MCF 10A (cell line): ENCODE data around the gene MUC5AC. TPM values are rescaled to one million over a fixed set of nuclear protein-coding genes. Genes with fewer than 3 reads are reported as not detected.

Source experiments
- BruUV-seq: library from RNA; stranded (reverse); fragments of 400-500 nt; replicated peaks from 2 replicates; lab custom pipeline; 2021; lab: Mats Ljungman, UMichigan
- CTCF ChIA-PET: fragments of 300-600 bp; sonication (Branson Sonifier 250); formaldehyde crosslinking; extraction: SDS; loops from one replicate; lab custom pipeline; 2021; ENCODE audit warnings: antibody characterized with exemption, inconsistent platforms; lab: Yijun Ruan, JAX
- POLR2A ChIA-PET: fragments of 300-600, 350-650 bp; sonication (Branson Sonifier 250); formaldehyde crosslinking; extraction: SDS; loops from one replicate; lab custom pipeline; 2020; ENCODE audit warnings: antibody characterized with exemption, inconsistent platforms; lab: Yijun Ruan, JAX
- DNase-seq: peaks from one replicate; pipeline ENCODE4 v3.0.0-alpha.2; 2018; ENCODE audit not compliant: unreplicated experiment
- H3K27ac Mint-ChIP-seq: one replicate; pipeline ENCODE4 v1.8.0; 2022; ENCODE audit warnings: mild to moderate bottlenecking, low read depth, mixed read lengths; ENCODE audit not compliant: unreplicated experiment
- H3K27me3 Mint-ChIP-seq: one replicate; pipeline ENCODE4 v1.8.0; 2022; ENCODE audit warnings: mixed read lengths; ENCODE audit not compliant: insufficient read depth, unreplicated experiment
- H3K36me3 Mint-ChIP-seq: one replicate; pipeline ENCODE4 v1.8.0; 2022; ENCODE audit warnings: mild to moderate bottlenecking, moderate library complexity, mixed read lengths; ENCODE audit not compliant: insufficient read depth, unreplicated experiment
- H3K4me1 Mint-ChIP-seq: one replicate; pipeline ENCODE4 v1.8.0; 2022; ENCODE audit warnings: mixed read lengths; ENCODE audit not compliant: insufficient read depth, unreplicated experiment
- H3K4me3 Mint-ChIP-seq: one replicate; pipeline ENCODE4 v1.8.0; 2022; ENCODE audit warnings: mild to moderate bottlenecking, moderate library complexity, mixed read lengths; ENCODE audit not compliant: unreplicated experiment
- H3K9me3 Mint-ChIP-seq: one replicate; pipeline ENCODE4 v1.8.0; 2022; ENCODE audit warnings: mixed read lengths; ENCODE audit not compliant: unreplicated experiment
- intact Hi-C: fragments of 100-400 bp; cut with micrococcal nuclease; formaldehyde crosslinking; loops from 2 replicates; pipeline ENCODE4 v1.14.1; 2022
- total RNA-seq: library from RNA; stranded (reverse); gene quantifications from 2 replicates; pipeline ENCODE4 v1.2.3, GENCODE V29; 2022
- TF ChIP-seq, protein P1 (sequence below): fragments of 200-600 bp; IDR thresholded peaks from one replicate; pipeline ENCODE4 v1.8.0; 2022; ENCODE audit warnings: antibody characterized with exemption, mild to moderate bottlenecking; ENCODE audit not compliant: unreplicated experiment

MUC5AC gene
- total RNA-seq, 1 experiment from 2014 or later, result not detected

DNA sequence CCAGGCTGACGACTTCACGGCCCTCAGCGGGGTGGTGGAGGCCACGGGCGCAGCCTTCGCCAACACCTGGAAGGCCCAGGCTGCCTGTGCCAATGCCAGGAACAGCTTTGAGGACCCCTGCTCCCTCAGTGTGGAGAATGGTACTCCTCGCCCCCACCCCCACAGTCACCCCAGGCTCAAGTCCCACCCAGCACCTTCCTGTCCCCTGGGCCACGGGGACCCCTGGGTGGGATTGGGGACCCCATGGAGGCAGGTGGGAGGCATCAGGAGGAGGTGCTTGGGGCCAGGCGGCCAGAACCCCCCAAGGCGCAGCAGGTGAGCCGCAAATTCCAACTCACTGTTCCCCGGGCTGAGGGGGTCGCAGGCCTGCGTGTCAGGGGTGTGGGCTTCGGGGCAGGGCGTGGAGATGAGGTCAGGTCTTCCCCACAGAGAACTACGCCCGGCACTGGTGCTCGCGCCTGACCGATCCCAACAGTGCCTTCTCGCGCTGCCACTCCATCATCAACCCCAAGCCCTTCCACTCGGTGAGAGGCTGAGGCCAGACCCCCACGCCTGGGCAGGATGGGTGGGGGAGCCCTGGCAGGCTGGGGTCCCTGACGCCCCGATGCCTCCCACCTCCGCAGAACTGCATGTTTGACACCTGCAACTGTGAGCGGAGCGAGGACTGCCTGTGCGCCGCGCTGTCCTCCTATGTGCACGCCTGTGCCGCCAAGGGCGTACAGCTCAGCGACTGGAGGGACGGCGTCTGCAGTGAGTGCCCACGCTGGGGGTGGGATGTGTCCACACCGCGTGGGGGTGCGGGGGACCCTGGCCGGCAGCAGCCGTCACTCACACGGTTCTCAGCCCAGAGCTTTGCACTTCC lies 74.5 kb downstream of the MUC5AC start:
- intact Hi-C loops, result no loop called here
- BruUV-seq, result no TSS peak
- H3K9me3 Mint-ChIP-seq, result no peaks in the 10 kb centered on the region
- H3K4me1 Mint-ChIP-seq, result no peaks in the 10 kb centered on the region
- no peak overlapping the region for H3K4me3 Mint-ChIP-seq
- H3K27ac Mint-ChIP-seq, result no peak overlapping the region
- CTCF ChIA-PET, result no interaction called here
- DNase-seq, result no peak
- H3K27me3 Mint-ChIP-seq, result no peaks in the 10 kb centered on the region
- H3K36me3 Mint-ChIP-seq, result no peaks in the 10 kb centered on the region
- POLR2A ChIA-PET, result no interaction called here
- TF ChIP-seq, protein P1, sequence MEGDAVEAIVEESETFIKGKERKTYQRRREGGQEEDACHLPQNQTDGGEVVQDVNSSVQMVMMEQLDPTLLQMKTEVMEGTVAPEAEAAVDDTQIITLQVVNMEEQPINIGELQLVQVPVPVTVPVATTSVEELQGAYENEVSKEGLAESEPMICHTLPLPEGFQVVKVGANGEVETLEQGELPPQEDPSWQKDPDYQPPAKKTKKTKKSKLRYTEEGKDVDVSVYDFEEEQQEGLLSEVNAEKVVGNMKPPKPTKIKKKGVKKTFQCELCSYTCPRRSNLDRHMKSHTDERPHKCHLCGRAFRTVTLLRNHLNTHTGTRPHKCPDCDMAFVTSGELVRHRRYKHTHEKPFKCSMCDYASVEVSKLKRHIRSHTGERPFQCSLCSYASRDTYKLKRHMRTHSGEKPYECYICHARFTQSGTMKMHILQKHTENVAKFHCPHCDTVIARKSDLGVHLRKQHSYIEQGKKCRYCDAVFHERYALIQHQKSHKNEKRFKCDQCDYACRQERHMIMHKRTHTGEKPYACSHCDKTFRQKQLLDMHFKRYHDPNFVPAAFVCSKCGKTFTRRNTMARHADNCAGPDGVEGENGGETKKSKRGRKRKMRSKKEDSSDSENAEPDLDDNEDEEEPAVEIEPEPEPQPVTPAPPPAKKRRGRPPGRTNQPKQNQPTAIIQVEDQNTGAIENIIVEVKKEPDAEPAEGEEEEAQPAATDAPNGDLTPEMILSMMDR, result no peak

DNA sequence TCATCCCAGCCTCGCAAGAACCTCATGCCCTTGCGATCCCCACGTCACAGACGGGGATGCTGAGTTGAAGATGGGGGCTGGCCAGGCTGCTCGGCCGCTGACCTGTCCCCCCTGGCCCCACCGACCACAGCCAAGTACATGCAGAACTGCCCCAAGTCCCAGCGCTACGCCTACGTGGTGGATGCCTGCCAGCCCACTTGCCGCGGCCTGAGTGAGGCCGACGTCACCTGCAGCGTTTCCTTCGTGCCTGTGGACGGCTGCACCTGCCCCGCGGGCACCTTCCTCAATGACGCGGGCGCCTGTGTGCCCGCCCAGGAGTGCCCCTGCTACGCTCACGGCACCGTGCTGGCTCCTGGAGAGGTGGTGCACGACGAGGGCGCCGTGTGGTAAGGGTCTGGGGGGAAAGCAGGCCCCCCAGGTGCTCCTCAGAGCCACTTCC lies 75.1 kb downstream of the MUC5AC start:
- no peaks in the 10 kb centered on the region for H3K27me3 Mint-ChIP-seq
- H3K4me3 Mint-ChIP-seq, result no peak overlapping the region
- intact Hi-C loops, result no loop called here
- no peaks in the 10 kb centered on the region for H3K4me1 Mint-ChIP-seq
- no peak for DNase-seq
- TF ChIP-seq, protein P1, result no peak
- H3K9me3 Mint-ChIP-seq, result no peaks in the 10 kb centered on the region
- CTCF ChIA-PET, result no interaction called here
- no peak overlapping the region for H3K27ac Mint-ChIP-seq
- H3K36me3 Mint-ChIP-seq, result no peaks in the 10 kb centered on the region
- no TSS peak for BruUV-seq
- POLR2A ChIA-PET, result interaction anchor here (0.6 kb wide), 1 partner anchor 68 kb away, joined by 3 read pairs; no protein-coding TSS in a partner anchor

DNA sequence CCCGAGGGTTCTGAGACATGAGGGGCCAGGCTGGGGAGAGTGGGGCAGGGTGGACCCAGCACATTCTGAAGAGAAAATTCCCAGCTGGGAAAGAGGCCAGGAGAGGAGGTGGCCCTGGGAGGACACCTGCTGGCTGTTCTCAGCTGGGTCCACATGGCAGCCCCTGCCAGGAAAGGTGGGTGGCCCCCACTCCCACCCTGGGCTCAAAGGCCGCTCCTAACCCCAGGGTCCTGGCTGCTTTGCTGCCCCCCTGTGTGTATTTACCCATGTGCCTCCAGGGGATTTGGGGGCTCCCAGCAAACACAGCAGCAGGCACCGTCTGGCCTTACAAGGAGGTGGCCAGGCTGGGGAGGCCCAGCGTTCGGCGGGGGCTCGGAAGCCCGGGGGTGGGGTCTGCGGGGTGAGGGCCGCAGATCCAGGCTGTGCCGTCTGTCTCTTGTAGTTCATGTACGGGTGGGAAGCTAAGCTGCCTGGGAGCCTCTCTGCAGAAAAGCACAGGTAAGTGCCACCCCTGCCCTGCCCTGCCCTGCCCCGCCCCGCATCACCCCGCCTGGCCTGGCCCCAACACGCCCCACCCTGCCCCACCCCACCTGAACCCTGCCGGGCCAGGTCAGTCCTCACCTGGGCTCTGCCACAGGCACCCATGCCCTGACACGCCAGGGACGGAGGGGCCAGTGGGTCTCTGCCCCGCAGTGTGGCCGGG lies 75.7 kb downstream of the MUC5AC start:
- H3K4me3 Mint-ChIP-seq, result no peak overlapping the region
- no peaks in the 10 kb centered on the region for H3K27me3 Mint-ChIP-seq
- H3K36me3 Mint-ChIP-seq, result no peaks in the 10 kb centered on the region
- no peak for DNase-seq
- TF ChIP-seq, protein P1, result no peak
- H3K4me1 Mint-ChIP-seq, result no peaks in the 10 kb centered on the region
- H3K27ac Mint-ChIP-seq, result no peak overlapping the region
- CTCF ChIA-PET, result no interaction called here
- no TSS peak for BruUV-seq
- intact Hi-C loops, result no loop called here
- no peaks in the 10 kb centered on the region for H3K9me3 Mint-ChIP-seq
- POLR2A ChIA-PET, result interaction anchor here (0.6 kb wide), 1 partner anchor 68 kb away, joined by 3 read pairs; no protein-coding TSS in a partner anchor

DNA sequence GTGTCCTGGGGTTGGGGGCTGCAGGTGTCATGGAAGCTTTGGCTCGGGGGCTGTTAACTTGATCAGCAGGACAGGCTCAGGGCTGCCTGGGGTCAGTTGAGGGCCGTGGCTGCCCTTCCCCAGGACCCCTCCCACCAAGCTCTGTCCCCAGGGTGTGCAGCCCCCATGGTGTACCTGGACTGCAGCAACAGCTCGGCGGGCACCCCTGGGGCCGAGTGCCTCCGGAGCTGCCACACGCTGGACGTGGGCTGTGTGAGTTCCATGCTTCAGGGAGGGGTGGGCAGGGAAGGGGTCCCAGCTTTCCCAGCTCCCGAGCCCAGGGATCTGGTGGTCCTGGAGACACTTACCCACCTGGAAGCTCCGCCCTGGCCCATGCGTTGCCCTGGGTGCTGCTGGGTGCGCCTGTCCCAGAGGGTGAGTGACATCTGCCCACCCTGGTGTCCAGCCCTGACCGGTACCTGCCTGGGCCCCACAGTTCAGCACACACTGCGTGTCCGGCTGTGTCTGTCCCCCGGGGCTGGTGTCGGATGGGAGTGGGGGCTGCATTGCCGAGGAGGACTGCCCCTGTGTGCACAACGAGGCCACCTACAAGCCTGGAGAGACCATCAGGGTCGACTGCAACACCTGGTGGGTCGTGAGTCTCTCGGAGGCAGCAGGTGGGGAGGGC lies 76.4 kb downstream of the MUC5AC start:
- no peaks in the 10 kb centered on the region for H3K9me3 Mint-ChIP-seq
- ChIA-PET POLR2A (no interaction called here), CTCF (no interaction called here)
- H3K27ac Mint-ChIP-seq, result no peak overlapping the region
- TF ChIP-seq, protein P1, result no peak
- BruUV-seq, result no TSS peak
- H3K36me3 Mint-ChIP-seq, result no peaks in the 10 kb centered on the region
- no peaks in the 10 kb centered on the region for H3K27me3 Mint-ChIP-seq
- DNase-seq, result no peak
- H3K4me3 Mint-ChIP-seq, result no peak overlapping the region
- intact Hi-C loops, result no loop called here
- no peaks in the 10 kb centered on the region for H3K4me1 Mint-ChIP-seq
